ENCODE data around the gene APCDD1.

- TF ChIP-seq CTCF (IDR thresholded peaks at IDR 0.05; ENCODE audit: low read length) = no peak
- no peak for TF ChIP-seq EZH2 (optimal IDR thresholded peaks at IDR 0.05; ENCODE audit: low read depth, low read length)
- TF ChIP-seq EZH2phosphoT487 (IDR thresholded peaks at IDR 0.05; ENCODE audit: low read length) = no peak
These were observed 27.4 kb downstream of the APCDD1 start for GRCh38 chr18:10481831-10482230.
